HEK293 (cell line): ENCODE measurements around the gene OR2A14.

Source experiments
- CTCF ChIA-PET: fragments of 350-600 bp; formaldehyde crosslinking; extraction: SDS; loops from one replicate; lab custom pipeline; 2021; ENCODE audit warnings: antibody characterized with exemption; lab: Yijun Ruan, JAX
- POLR2A ChIA-PET: fragments of 300-600 bp; formaldehyde crosslinking; extraction: SDS; loops from one replicate; lab custom pipeline; 2020; ENCODE audit warnings: antibody characterized with exemption, inconsistent platforms; lab: Yijun Ruan, JAX
- H3K27ac ChIP-seq: fragments of 200-500 bp; sonication (Bioruptor generic); 2 replicates; pipeline ENCODE4 v1.5.1; 2014; ENCODE audit warnings: low read depth, low read length, control low read depth, inconsistent platforms; ENCODE audit errors: extremely low read depth
- H3K36me3 ChIP-seq, 2 experiments: fragments of 200-500 bp in 1 of 2; sonication (Bioruptor generic) in 1 of 2; 1 replicate in 1 of 2; 2 replicates in 1 of 2; pipeline ENCODE4 v1.5.1; 2014 to 2017; ENCODE audit warnings: inconsistent platforms in 2 of 2, low read length in 2 of 2; ENCODE audit not compliant: control insufficient read depth in 2 of 2, insufficient read depth in 1 of 2
- H3K4me1 ChIP-seq: fragments of 200-500 bp; sonication (Bioruptor generic); 2 replicates; pipeline ENCODE4 v1.5.1; 2014; ENCODE audit warnings: mild to moderate bottlenecking, low read length, inconsistent platforms; ENCODE audit not compliant: control insufficient read depth, insufficient read depth
- H3K4me3 ChIP-seq: 2 replicates; pipeline ENCODE4 v1.5.1; 2011; ENCODE audit warnings: low read depth, mild to moderate bottlenecking, control low read depth, low read length, moderate library complexity
- H3K9me3 ChIP-seq: fragments of 200-500 bp; sonication (Bioruptor generic); 2 replicates; pipeline ENCODE4 v1.5.1; 2014; ENCODE audit warnings: low read depth, low read length, inconsistent platforms; ENCODE audit not compliant: control insufficient read depth, insufficient read depth
- GLI4 ChIP-seq: fragments of 450-650 bp; formaldehyde crosslinking; IDR thresholded peaks from 2 replicates; pipeline ENCODE4 v1.5.1; 2016; ENCODE audit warnings: missing biosample characterization, missing genetic modification characterization
- GLIS1 ChIP-seq: fragments of 450-650 bp; formaldehyde crosslinking; IDR thresholded peaks from 2 replicates; pipeline ENCODE4 v1.5.1; 2016; ENCODE audit warnings: missing biosample characterization, missing genetic modification characterization
- HOXC10 ChIP-seq: sonication (generic); formaldehyde crosslinking; IDR thresholded peaks from 2 replicates; pipeline ENCODE4 v1.8.1; 2023; ENCODE audit warnings: mild to moderate bottlenecking, missing genetic modification reagents
- ZFP3 ChIP-seq: fragments of 450-650 bp; formaldehyde crosslinking; IDR thresholded peaks from 2 replicates; pipeline ENCODE4 v1.5.1; 2016; ENCODE audit warnings: low read depth, missing biosample characterization, missing genetic modification characterization
- ZFP69B ChIP-seq: fragments of 450-650 bp; formaldehyde crosslinking; IDR thresholded peaks from 2 replicates; pipeline ENCODE4 v1.5.1; 2016; ENCODE audit warnings: missing biosample characterization, missing genetic modification characterization
- ZNF114 ChIP-seq: fragments of 450-650 bp; formaldehyde crosslinking; IDR thresholded peaks from 2 replicates; pipeline ENCODE4 v1.5.0; 2017; ENCODE audit warnings: missing biosample characterization, missing genetic modification characterization
- ZNF121 ChIP-seq: fragments of 450-650 bp; formaldehyde crosslinking; IDR thresholded peaks from 2 replicates; pipeline ENCODE4 v1.5.1; 2016; ENCODE audit warnings: missing biosample characterization, missing genetic modification characterization
- ZNF132 ChIP-seq: fragments of 450-650 bp; formaldehyde crosslinking; IDR thresholded peaks from 2 replicates; pipeline ENCODE4 v1.5.1; 2017; ENCODE audit warnings: missing biosample characterization, missing genetic modification characterization, borderline replicate concordance
- ZNF266 ChIP-seq: fragments of 450-650 bp; formaldehyde crosslinking; IDR thresholded peaks from 2 replicates; pipeline ENCODE4 v1.5.1; 2016; ENCODE audit warnings: missing biosample characterization, missing genetic modification characterization, low read depth
- ZNF302 ChIP-seq: fragments of 450-650 bp; formaldehyde crosslinking; IDR thresholded peaks from 2 replicates; pipeline ENCODE4 v1.5.1; 2016; ENCODE audit warnings: missing biosample characterization, missing genetic modification characterization, low read depth
- ZNF398 ChIP-seq: fragments of 450-650 bp; formaldehyde crosslinking; IDR thresholded peaks from 2 replicates; pipeline ENCODE4 v1.5.1; 2017; ENCODE audit warnings: missing biosample characterization, missing genetic modification characterization
- ZNF610 ChIP-seq: fragments of 450-650 bp; formaldehyde crosslinking; IDR thresholded peaks from 2 replicates; pipeline ENCODE4 v1.5.1; 2016; ENCODE audit warnings: missing biosample characterization, missing genetic modification characterization, borderline replicate concordance
- ZNF664 ChIP-seq: fragments of 450-650 bp; formaldehyde crosslinking; IDR thresholded peaks from 2 replicates; pipeline ENCODE4 v1.5.1; 2016; ENCODE audit warnings: missing biosample characterization, missing genetic modification characterization
- ZNF747 ChIP-seq: fragments of 450-650 bp; formaldehyde crosslinking; IDR thresholded peaks from 2 replicates; pipeline ENCODE4 v1.5.1; 2016; ENCODE audit warnings: missing biosample characterization, missing genetic modification characterization
- ZNF777 ChIP-seq: fragments of 450-650 bp; formaldehyde crosslinking; IDR thresholded peaks from 2 replicates; pipeline ENCODE4 v1.5.1; 2017; ENCODE audit warnings: missing biosample characterization, missing genetic modification characterization, borderline replicate concordance
- ZNF837 ChIP-seq: fragments of 450-650 bp; formaldehyde crosslinking; IDR thresholded peaks from 2 replicates; pipeline ENCODE4 v1.5.1; 2016; ENCODE audit warnings: missing biosample characterization, missing genetic modification characterization
- ZSCAN5A ChIP-seq: fragments of 450-650 bp; formaldehyde crosslinking; IDR thresholded peaks from 2 replicates; pipeline ENCODE4 v1.5.1; 2016; ENCODE audit warnings: missing biosample characterization, missing genetic modification characterization
- TF ChIP-seq, protein P1 (sequence below): sonication (generic); formaldehyde crosslinking; IDR thresholded peaks from 2 replicates; pipeline ENCODE4 v1.8.1; 2022; ENCODE audit warnings: mild to moderate bottlenecking, moderate library complexity, missing genetic modification reagents
- TF ChIP-seq, protein P2 (sequence below): fragments of 450-650 bp; formaldehyde crosslinking; IDR thresholded peaks from 2 replicates; pipeline ENCODE4 v1.5.0; 2017; ENCODE audit warnings: missing biosample characterization, missing genetic modification characterization, borderline replicate concordance
- TF ChIP-seq, protein P3 (sequence below): fragments of 450-650 bp; formaldehyde crosslinking; IDR thresholded peaks from 2 replicates; pipeline ENCODE4 v1.5.1; 2017; ENCODE audit warnings: missing biosample characterization, missing genetic modification characterization
- TF ChIP-seq, protein P4 (sequence below): fragments of 450-650 bp; formaldehyde crosslinking; IDR thresholded peaks from 2 replicates; pipeline ENCODE4 v1.5.1; 2016; ENCODE audit warnings: missing biosample characterization, missing genetic modification characterization

The OR2A14 gene

DNA sequence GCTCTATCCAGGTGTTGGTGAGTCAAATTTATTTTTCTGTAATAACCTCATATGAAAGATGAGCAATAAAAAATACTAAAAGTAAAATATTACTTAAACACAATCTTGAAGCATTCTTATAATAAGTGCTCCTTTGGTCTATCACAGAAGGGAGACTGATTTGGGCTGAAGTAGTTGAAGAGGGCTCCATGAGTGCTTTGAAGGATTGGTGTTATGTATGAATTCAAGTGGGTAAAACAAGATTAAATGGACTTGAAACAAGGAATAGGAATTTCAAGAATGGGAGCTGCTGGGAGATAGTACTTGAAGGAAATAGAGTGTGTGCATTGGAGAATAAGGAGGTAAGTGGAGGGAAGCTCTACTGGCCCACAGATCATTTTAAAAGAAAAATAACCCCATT lies 20.9 kb upstream of the OR2A14 start:
- CTCF ChIA-PET: no interaction called here
- Histone ChIP-seq H3K36me3 (no peaks in the 10 kb centered on the region), H3K27ac (no peak overlapping the region), H3K4me1 (no peaks in the 10 kb centered on the region), H3K4me3 (no peak overlapping the region), H3K9me3 (no peaks in the 10 kb centered on the region)
- POLR2A ChIA-PET: no interaction called here
- TF ChIP-seq ZNF610 (tag by site-specific recombination): no peak
- TF ChIP-seq ZNF777 (tag by site-specific recombination): no peak
- TF ChIP-seq, protein P1, sequence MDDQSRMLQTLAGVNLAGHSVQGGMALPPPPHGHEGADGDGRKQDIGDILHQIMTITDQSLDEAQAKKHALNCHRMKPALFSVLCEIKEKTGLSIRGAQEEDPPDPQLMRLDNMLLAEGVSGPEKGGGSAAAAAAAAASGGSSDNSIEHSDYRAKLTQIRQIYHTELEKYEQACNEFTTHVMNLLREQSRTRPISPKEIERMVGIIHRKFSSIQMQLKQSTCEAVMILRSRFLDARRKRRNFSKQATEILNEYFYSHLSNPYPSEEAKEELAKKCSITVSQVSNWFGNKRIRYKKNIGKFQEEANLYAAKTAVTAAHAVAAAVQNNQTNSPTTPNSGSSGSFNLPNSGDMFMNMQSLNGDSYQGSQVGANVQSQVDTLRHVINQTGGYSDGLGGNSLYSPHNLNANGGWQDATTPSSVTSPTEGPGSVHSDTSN (CRISPR knock-in tag): no peak
- no peak for TF ChIP-seq ZNF837

GRCh38 chr7:144105211-144105610 lies 17.8 kb upstream of the OR2A14 start:
- no peak overlapping the region for H3K4me3 ChIP-seq
- H3K9me3 ChIP-seq: no peaks in the 10 kb centered on the region
- POLR2A ChIA-PET: no interaction called here
- H3K36me3 ChIP-seq: no peaks in the 10 kb centered on the region
- CTCF ChIA-PET: no interaction called here
- H3K27ac ChIP-seq: no peak overlapping the region
- TF ChIP-seq ZNF837 (no peak), ZNF610 (tag by site-specific recombination) (no peak), ZNF664 (tag by site-specific recombination) (no peak), ZFP3 (no peak), ZSCAN5A (tag by site-specific recombination) (no peak), ZNF302 (tag by site-specific recombination) (no peak), GLI4 (tag by site-specific recombination) (no peak), ZNF132 (tag by site-specific recombination) (no peak), ZNF114 (tag by site-specific recombination) (no peak), ZNF747 (no peak), ZNF121 (tag by site-specific recombination) (no peak), HOXC10 (CRISPR knock-in tag) (no peak), GLIS1 (tag by site-specific recombination) (no peak), ZNF266 (no peak), ZNF398 (tag by site-specific recombination) (no peak), ZFP69B (no peak)
- TF ChIP-seq, protein P2, sequence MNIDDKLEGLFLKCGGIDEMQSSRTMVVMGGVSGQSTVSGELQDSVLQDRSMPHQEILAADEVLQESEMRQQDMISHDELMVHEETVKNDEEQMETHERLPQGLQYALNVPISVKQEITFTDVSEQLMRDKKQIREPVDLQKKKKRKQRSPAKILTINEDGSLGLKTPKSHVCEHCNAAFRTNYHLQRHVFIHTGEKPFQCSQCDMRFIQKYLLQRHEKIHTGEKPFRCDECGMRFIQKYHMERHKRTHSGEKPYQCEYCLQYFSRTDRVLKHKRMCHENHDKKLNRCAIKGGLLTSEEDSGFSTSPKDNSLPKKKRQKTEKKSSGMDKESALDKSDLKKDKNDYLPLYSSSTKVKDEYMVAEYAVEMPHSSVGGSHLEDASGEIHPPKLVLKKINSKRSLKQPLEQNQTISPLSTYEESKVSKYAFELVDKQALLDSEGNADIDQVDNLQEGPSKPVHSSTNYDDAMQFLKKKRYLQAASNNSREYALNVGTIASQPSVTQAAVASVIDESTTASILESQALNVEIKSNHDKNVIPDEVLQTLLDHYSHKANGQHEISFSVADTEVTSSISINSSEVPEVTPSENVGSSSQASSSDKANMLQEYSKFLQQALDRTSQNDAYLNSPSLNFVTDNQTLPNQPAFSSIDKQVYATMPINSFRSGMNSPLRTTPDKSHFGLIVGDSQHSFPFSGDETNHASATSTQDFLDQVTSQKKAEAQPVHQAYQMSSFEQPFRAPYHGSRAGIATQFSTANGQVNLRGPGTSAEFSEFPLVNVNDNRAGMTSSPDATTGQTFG (tag by site-specific recombination): no peak
- TF ChIP-seq, protein P3, sequence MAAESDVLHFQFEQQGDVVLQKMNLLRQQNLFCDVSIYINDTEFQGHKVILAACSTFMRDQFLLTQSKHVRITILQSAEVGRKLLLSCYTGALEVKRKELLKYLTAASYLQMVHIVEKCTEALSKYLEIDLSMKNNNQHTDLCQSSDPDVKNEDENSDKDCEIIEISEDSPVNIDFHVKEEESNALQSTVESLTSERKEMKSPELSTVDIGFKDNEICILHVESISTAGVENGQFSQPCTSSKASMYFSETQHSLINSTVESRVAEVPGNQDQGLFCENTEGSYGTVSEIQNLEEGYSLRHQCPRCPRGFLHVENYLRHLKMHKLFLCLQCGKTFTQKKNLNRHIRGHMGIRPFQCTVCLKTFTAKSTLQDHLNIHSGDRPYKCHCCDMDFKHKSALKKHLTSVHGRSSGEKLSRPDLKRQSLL: no peak
- TF ChIP-seq, protein P4, sequence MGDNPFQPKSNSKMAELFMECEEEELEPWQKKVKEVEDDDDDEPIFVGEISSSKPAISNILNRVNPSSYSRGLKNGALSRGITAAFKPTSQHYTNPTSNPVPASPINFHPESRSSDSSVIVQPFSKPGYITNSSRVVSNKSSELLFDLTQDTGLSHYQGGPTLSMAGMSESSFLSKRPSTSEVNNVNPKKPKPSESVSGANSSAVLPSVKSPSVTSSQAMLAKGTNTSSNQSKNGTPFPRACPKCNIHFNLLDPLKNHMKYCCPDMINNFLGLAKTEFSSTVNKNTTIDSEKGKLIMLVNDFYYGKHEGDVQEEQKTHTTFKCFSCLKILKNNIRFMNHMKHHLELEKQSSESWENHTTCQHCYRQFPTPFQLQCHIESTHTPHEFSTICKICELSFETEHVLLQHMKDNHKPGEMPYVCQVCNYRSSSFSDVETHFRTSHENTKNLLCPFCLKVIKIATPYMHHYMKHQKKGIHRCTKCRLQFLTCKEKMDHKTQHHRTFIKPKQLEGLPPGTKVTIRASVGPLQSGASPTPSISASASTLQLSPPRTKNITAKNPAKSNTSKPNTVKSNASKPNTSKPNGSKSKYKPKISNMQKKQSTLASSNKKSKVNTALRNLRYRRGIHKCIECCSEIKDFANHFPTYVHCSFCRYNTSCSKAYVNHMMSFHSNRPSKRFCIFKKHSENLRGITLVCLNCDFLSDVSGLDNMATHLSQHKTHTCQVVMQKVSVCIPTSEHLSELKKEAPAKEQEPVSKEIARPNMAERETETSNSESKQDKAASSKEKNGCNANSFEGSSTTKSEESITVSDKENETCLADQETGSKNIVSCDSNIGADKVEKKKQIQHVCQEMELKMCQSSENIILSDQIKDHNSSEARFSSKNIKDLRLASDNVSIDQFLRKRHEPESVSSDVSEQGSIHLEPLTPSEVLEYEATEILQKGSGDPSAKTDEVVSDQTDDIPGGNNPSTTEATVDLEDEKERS: no peak
- no peaks in the 10 kb centered on the region for H3K4me1 ChIP-seq
